Activated CD4-positive, CD25-positive, alpha-beta regulatory T cell (primary cell): ENCODE measurements around the gene KRT83.
"Not testable (repeated sequence)": the region's sequence is repeated elsewhere in the genome, so short reads cannot be mapped to it uniquely, and the experiment has no call there.

Source experiments
- DNase-seq, 4 experiments: peaks; one replicate each; lab custom pipeline; 2025; lab: John Stamatoyannopoulos, UW

The KRT83 gene

DNA sequence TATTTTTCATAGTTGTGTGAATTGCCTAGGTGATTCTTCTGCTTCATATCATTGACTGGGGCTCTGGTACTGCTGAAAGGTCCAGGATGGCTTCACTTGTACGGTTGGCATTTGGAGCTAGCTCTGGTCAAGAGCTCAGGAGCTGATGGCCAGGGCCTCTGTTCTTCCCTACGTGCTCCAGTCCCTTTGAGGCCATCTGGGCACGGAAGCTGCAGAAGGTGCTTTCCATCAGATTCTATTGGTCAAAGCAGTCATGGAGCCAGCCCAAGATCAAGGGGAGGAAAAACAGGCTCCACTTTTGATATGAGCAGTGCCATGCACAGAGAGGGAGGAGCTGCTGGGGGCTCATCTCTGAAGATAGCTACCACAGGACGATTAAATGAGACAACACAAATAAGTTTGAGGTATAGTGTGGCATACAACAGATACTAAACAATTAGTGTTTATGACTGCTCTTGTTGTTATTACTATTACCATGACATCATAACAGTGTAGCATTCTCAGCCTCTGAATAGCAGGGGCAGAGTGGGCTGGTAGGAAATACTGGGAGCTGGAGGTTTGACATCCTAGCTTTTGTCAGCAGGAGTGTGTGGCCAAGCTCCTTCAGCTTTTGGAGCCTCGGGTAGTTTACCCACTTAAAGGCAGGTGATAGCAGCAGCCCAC is 10.4 kb downstream of the KRT83 start:
- no peak for DNase-seq

GRCh38 chr12:52308806-52309425 is 12.3 kb downstream of the KRT83 start:
- DNase-seq, result no peak

- no peak for DNase-seq
Observed at GRCh38 chr12:52307836-52308805, 13.1 kb downstream of the KRT83 start.

DNA sequence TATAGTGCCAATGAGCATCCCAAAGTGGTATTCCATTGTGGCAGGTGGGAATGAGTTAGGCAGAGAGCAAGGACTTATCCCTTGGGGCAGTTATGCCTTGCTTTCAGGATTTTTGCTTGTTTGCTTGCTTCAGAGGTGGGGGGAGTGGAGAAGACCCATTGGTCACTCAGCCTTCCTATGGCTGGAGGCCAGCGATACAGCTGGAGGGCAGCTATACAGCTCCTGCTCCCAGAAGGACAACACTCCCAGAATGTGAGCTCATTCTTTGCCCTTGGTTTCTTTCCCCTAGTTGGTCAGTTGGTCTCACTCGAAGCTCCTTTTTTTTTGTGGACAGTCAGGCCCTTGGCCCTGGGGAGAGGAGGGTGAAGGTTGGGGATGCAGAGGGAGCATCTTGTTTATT is 14.5 kb downstream of the KRT83 start:
- DNase-seq, result no peak

GRCh38 chr12:52305921-52306705 is 15.1 kb downstream of the KRT83 start:
- no peak for DNase-seq

GRCh38 chr12:52304941-52305411 is 16.2 kb downstream of the KRT83 start:
- DNase-seq, result not testable (repeated sequence)

GRCh38 chr12:52302242-52302914 is 18.8 kb downstream of the KRT83 start:
- not testable (repeated sequence) for DNase-seq

DNA sequence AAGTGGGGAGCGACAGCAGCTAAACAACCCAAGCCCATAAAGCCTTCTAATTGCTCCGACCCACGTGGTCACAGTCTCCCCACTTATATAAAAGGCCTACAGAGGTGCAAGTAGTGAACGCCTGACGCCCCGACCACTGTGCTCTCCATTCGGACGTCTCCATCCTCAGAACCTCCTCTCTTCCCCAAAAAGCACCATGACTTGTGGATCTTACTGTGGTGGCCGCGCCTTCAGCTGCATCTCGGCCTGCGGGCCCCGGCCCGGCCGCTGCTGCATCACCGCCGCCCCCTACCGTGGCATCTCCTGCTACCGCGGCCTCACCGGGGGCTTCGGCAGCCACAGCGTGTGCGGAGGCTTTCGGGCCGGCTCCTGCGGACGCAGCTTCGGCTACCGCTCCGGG is 19.5 kb downstream of the KRT83 start:
- DNase-seq, result not testable (repeated sequence)

GRCh38 chr12:52300796-52301691 is 20.2 kb downstream of the KRT83 start:
- no peak for DNase-seq

GRCh38 chr12:52298677-52299190 is 22.5 kb downstream of the KRT83 start:
- no peak for DNase-seq

- no peak for DNase-seq
Observed at GRCh38 chr12:52296572-52297215, 24.5 kb downstream of the KRT83 start.

- DNase-seq, result no peak
Observed at GRCh38 chr12:52295663-52296062, 25.5 kb downstream of the KRT83 start.

DNA sequence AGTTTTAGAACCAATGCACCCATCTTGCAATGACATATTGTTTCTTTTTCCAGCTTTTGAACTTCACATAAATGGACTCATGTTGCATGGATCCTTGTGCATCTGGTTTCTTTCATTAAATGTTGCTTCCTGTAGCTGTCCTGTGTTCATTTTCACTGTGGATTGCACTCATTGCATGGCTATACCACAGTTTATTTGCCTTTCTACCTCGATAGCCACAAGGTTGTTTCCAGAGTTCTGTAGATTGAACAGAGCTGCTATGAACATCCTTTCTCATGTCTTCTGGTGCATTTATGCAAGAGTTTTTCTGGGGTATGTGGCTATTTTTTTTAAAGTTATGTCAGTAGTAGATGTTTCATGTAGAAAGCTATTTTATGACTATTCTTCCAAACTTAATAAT is 26.4 kb downstream of the KRT83 start:
- DNase-seq, result no peak

GRCh38 chr12:52293926-52294325 is 27.3 kb downstream of the KRT83 start:
- no peak for DNase-seq

GRCh38 chr12:52291267-52291935 is 29.8 kb downstream of the KRT83 start, which contains the start of gene KRT81:
KRT81 (minus strand) TSS chr12:52291534; CDS start chr12:52291465, 69 bp downstream.
- no peak for DNase-seq

DNA sequence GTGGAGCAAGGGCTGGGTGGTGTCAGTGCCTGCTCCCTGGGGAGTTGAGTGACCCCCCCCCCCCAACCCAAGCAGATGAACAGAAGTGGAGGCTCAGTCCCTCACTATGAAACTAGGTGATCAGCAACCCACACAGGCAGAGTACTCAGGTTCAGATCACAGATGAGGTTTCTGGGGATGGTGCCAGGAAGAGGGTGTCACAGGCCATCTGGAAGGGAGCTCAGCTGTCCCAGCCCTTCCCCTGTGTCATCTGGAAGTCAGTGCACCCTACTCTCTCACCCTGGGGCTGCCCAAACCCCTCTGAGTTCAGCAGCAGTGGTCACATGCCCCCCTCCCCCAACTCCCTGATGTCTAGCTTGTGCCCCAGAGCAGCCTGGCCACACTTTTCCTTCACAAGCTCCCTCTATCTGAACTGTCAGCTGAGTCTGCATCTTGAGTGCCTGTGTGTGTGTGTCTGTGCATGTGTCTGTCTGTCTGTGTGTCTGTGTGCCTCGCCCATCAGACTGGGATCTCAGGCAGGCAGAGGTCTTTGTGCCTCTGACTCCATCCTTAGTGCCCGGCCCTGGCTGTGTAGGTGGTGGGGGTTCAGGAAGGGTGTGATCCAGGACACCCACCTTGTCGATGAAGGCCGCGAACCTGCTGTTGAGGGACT is 30.6 kb downstream of the KRT83 start:
- DNase-seq, result not testable (repeated sequence)

- not testable (repeated sequence) for DNase-seq
Observed at GRCh38 chr12:52287816-52288805, 33.1 kb downstream of the KRT83 start.
